ENCODE data around the gene RDH16.

RDH16 gene

DNA sequence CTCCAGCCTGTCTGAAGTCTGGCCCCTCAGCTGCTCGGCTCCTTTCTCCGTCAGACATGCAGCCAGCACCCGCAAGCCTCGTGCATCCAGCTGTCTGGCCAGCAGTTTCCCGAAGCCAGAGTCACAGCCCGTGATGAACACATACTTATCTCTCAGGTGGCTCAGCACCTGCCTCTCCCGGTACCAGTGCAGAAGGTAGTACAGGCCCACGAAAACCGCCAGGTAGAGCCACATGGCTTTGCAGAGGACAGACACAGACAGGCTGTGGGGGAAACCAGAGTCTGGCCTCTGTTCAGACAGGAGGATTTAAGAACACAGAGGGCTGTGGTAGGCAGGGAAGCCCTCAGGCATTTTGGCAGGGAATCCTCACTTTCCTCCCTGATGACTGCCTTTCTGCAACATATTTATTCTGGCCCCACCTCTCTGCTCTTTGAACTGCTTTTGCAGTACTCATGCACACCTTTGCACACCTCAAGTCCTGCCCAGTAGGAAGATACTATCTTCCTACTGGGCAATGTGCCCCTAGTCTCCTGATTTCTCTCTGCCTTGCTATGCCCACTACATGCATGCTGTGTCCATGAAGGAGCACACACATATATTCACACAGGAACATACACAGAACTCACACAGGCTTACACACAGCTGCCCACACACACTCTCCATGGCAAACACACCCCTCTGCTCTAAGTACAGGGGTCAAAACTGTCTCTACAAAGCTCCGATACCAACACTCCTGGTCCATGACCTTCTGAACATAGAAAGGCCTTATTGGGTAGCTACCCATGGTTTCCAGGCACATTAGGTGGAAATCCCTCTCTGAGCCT, at the start of gene RDH16:
TSS of gene RDH16 (minus strand) at position 380 of the 824 bp plus-strand sequence. CDS start at position 234, 146 bp downstream.
- peak; percentile 4 for DNase-seq (ENCODE audit: low spot score)

GRCh38 chr12:57006809-57007475, 49.5 kb upstream of the RDH16 start:
- DNase-seq (ENCODE audit: low spot score), result no peak

DNA sequence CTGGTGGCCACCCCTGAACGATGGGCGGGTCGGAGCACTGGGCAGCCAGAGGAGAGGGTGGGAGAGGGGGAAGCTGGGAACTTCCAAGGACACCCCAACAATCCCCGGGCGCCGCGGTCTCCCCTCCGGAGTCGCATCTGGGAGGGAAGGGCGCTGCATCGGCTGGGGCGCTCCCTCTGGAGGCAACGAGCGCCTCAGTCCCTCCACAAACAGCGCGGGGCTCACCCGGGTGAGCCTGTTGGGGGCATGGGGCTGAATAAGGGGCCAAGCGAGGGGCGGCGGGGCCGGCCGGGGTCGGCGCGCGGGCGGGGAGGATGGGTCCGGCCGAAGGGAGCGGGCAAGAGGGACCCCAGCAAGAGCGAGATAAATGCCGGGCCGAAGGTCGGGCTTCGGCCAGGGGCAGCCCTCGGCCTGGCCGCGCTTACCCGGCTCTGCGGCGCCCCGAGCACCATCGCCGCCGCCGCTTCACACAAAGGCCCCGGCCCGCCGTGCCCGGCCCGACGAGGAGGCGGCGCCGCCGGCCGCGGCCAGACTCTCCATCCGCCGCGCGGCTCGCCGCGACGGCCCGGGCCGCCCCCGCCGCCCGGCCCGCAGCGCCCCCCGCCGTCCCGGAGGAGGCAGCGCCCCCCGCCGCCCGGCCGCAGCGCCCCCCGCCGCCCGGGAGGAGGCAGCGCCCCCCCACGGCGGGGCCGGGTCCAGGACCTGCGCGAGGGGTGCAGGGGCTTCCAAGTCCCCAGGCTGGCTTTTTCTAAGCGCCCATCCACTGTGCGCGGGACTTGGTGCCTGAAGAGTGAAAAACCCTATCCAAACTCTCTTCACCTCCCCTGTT, 48.8 kb upstream of the RDH16 start, which contains the start of gene ZBTB39:
TSS of gene ZBTB39 (minus strand) at position 567 of the 829 bp plus-strand sequence. CDS start 1,629 bp downstream, outside the sequence.
- DNase-seq (ENCODE audit: low spot score), result peak; percentile 98

DNA sequence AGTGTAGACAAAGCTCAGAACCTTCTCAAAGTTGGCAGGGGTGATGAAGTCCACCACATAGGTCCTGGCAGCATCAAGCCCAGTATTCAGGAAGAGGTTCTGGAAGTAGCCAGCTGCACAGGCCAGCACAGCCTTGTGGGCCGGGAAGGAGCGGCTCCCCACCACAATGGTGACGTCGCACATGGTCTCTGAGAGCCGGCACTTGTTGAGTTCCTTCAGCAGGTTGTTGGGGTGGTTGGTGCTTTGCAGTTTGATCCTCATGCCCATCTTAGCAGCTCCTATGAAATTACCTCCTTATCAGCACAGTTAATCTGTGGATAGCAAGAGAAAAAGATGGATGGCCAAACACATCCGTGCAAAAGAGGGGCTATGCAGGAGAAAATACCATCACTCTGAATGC, 47.2 kb upstream of the RDH16 start:
- no peak for DNase-seq (ENCODE audit: low spot score)

- no peak for DNase-seq (ENCODE audit: low spot score)
Observed at GRCh38 chr12:57003395-57003794, 46.0 kb upstream of the RDH16 start.

GRCh38 chr12:57001448-57001906, 44.1 kb upstream of the RDH16 start:
- peak; percentile 93 for DNase-seq (ENCODE audit: low spot score)

GRCh38 chr12:57000393-57000792, 43.0 kb upstream of the RDH16 start:
- no peak for DNase-seq (ENCODE audit: low spot score)

DNA sequence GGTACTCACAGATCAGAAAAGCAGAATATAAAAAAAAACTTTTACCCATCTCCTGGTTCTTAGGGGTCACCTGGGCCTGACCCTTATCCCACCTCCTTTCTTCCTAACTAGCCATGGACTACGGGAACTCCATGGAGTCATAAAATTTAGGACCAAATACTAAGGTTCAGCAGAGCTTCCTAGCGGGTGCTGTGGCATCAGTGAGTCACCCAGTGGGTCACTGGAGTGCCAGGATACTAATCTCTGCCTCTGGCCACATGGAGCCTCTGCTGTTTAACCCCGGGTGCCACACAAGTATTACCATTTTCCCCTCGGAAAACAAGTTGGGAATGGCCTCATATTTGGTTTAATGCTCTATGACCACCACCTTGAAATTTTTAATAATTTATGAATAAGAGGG, 42.0 kb upstream of the RDH16 start:
- no peak for DNase-seq (ENCODE audit: low spot score)

GRCh38 chr12:56998981-56999380, 41.6 kb upstream of the RDH16 start:
- DNase-seq (ENCODE audit: low spot score), result no peak

GRCh38 chr12:56998316-56998715, 40.9 kb upstream of the RDH16 start:
- DNase-seq (ENCODE audit: low spot score), result no peak

DNA sequence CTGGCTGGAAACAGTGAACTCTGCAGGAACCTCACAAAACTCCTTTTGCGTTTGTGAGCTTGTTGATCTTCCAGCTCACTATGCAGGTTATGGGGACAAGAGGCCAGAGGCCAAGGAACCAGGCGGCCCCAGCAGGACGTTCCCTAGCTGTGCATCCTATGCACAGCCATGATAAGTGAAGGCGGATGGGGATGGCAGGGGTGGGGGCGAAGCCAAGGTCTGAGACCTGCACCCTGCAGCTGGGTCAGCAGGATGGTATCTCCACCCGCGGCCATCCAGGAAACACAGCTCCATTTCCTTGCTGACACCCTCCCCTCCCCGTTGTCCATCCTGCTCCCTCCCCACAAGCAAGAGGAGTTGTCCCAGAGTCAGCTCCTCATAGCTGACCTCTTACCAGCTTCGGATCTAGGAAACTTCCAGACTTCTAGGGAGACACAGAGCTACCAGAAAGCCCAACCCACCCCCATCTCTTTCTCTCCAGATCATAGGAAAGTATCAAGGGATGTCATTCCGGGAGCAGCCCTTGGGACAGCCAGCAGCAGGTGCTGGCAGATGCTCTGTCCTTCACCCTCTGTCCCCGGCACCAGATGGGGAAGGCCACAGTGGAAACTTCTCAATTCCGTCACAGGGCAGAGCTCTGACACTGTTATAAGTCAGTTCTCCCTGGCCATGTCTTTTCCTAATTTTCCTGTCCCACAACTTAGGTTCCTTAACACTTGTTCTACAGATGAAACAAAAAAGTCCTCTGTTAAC, 39.6 kb upstream of the RDH16 start:
- DNase-seq (ENCODE audit: low spot score), result no peak

DNA sequence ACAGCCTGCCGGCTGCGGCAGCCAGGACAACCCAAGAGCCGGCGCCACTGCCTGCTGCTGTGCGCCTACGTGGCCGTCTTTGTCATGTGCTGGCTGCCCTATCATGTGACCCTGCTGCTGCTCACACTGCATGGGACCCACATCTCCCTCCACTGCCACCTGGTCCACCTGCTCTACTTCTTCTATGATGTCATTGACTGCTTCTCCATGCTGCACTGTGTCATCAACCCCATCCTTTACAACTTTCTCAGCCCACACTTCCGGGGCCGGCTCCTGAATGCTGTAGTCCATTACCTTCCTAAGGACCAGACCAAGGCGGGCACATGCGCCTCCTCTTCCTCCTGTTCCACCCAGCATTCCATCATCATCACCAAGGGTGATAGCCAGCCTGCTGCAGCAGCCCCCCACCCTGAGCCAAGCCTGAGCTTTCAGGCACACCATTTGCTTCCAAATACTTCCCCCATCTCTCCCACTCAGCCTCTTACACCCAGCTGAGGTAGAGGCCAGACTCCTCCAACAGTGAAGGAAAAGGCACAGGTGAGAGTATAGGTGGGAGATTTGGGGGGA, 38.6 kb upstream of the RDH16 start:
- no peak for DNase-seq (ENCODE audit: low spot score)

- DNase-seq (ENCODE audit: low spot score), result no peak
Observed at GRCh38 chr12:56995201-56995929, 38.0 kb upstream of the RDH16 start.

DNA sequence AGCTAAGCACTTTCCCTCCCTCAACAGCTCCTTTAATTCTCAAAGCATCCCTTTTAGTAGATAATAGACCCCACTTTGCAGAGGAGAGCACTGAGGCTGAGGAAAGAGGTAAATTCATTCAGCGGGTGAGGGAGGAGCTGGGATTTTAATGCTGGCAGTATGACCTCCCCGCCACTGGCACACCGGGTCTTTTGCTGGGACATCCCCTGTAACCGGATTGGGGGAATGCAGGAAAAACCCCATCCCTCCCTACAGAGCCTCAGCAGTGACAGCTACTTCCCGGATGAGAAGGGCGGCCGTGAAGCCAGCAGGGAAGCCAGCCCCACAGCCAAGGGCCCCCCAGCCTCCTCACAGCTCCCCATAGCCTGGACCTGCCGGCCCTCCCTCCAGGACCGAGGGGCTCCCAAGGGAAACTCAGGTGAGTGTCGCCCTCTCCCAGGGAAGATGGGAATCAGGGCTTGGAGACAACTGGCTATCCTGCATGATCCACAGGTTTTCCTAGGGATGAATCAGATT, 36.9 kb upstream of the RDH16 start:
- DNase-seq (ENCODE audit: low spot score), result no peak

DNA sequence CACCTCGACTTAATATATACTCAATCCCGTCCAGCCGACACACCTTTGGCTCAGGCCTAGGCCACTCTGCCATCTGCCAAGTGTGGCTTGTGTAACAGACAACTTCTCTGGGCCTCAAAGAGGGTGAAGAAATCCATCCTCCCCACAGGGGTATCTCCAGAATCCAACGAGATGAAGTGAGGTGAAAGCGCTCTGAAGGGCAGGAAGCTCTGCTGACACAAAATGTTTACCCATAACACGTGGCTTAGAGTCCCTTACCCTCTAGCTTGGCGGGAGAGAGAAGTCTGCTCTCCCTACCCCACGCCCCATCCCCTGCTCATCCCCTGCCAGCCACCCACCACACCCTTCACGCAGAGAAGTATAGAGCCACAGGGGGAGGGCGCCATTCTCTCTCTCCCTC, 35.9 kb upstream of the RDH16 start:
- DNase-seq (ENCODE audit: low spot score), result no peak

DNA sequence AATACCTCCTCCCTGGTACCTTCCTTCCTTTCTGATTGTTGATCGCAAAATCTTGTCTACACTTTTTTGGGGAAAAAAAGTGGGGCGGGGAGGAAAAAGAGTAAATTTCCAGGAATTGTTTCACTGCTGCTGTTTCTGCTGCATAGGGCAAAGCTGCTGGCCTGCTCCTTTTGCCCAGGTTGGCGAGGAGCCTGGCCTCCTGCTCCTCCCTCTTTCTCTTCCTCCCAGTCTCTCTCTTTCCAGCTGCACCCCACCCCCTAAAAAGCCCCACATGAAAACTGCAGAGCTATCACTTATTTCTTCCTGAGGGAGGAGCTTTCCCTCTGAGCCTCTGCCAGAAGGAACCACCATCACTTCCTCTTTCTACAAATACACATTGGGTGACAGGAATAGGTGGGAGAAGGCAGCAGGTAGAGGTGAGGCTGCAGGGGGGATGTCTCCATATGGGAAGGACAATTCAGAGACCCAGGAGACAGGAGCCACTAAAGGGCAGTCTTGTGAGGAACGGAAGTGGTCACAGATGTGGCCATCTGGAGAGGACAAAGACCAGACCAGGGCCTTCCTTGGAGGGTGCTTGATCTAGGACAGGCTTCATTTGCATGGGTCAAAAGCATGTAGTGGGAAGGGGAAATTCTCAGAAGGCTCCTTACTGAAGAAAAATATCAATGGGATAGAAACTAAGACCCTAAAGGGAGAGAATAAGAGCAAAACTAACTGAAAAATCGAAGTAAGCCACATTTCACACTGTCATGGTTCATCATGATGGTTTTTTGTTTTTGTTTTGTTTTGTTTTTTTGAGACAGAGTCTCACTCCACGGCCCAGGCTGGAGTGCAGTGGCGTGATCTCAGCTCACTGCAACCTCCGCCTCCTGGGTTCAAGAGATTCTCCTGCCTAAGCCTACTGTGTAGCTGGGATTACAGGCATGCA, 34.2 kb upstream of the RDH16 start:
- DNase-seq (ENCODE audit: low spot score), result no peak

DNA sequence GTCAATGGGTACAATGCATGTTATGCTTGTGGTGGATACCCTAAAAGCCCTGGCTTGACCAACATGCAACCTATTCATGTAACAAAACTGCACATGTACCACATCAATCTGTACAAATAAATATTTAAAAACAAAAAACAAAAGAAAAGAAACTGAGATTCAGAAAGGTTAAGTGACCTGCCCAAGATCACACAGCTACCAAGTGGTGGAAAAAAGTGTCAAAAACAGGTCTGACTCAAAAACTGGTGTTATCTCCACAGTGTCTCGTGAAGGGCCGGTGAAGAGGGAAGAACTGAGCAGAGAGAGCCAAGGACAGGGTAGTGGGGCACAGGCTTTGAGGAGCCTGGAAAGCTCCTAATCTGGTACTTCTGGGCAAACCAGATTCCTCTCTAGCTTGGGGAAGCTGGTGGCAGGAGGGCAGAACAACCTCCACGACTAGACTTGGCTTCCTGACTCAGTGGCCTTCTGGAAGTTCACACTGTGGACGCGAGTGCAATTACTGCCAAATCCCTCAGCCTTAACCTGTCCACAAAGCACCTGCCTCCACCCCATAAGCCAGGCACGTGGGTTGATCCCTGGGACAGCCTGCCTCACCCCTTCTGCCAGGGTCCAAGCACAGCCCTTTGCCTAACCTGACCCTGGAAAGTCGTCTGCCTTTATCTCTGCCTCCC, 33.4 kb upstream of the RDH16 start:
- DNase-seq (ENCODE audit: low spot score), result no peak

DNA sequence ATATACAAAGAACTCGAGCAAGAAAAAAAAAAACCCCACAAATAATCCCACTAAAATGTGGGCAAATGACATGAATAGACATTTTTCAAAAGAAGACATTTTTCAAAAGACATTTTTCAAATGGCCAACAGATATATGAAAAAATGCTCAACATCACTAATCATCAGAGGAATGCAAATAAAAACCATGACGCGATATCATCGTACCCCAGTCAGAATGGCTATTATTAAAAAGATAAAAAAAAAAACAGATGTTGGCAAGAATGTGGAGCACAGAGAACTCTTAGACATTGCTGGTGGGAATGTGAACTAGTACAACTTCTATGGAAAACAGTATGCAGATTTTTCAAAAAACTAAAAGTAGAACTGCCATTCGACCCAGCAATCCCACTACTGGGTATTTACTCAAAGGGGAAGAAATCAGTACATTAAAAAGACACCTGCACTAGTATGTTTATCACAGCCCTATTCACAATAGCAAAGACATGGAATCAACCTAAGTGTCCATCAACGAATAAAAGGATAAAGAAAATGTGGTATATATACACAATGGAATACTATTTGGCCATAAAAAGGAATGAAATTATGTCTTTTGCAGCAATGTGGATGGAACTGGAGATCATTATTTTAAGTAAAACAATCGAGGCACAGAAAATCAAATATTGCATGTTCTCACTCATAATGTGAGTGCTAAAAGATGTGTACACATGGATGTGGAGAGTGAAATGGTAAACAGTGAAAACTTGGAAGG, 32.6 kb upstream of the RDH16 start:
- DNase-seq (ENCODE audit: low spot score), result no peak

Measured in iPS-NIHi11 (cell line).